K562 (cell line): ENCODE results near the gene FGF2. TPM values are rescaled to one million over a fixed set of nuclear protein-coding genes. Genes with fewer than 3 reads are reported as not detected.

Experiments used
- CHD4 ChIP-seq: fragments of 200-600 bp; sonication (generic); IDR thresholded peaks from 3 replicates; pipeline ENCODE4 v1.6.1; 2012; ENCODE audit warnings: low read depth, mild to moderate bottlenecking, mixed read lengths, low read length, inconsistent platforms; ENCODE audit not compliant: insufficient read depth, insufficient replicate concordance, poor library complexity, severe bottlenecking
- DPF2 ChIP-seq: fragments of 450-650 bp; IDR thresholded peaks from 2 replicates; pipeline ENCODE4 v1.6.1; 2016
- FOXJ2 ChIP-seq: fragments of 200-800 bp; sonication (Bioruptor generic); IDR thresholded peaks from 2 replicates; pipeline ENCODE4 v1.6.1; 2016; ENCODE audit warnings: missing genetic modification characterization, missing compliant biosample characterization
- GATA2 ChIP-seq: sonication (generic); formaldehyde crosslinking; IDR thresholded peaks from 2 replicates; pipeline ENCODE4 v1.4.0; 2020; ENCODE audit warnings: mild to moderate bottlenecking, missing genetic modification reagents
- NR4A1 ChIP-seq, 2 experiments: fragments of 250-450 bp in 1 of 2; fragments of 450-650 bp in 1 of 2; sonication (Bioruptor Pico) in 1 of 2; IDR thresholded peaks; 2 replicates each; pipeline versions ENCODE4 v1.4.0 to v1.6.1; 2016 to 2020; ENCODE audit warnings: mild to moderate bottlenecking in 2 of 2, missing compliant biosample characterization in 1 of 2, missing genetic modification characterization in 1 of 2, moderate library complexity in 1 of 2
- PHF21A ChIP-seq: fragments of 450-650 bp; IDR thresholded peaks from 2 replicates; pipeline ENCODE4 v1.6.1; 2017; ENCODE audit warnings: low read depth, borderline replicate concordance
- PTRF ChIP-seq: fragments of 450-650 bp; IDR thresholded peaks from 2 replicates; pipeline ENCODE4 v1.6.1; 2016; ENCODE audit warnings: mild to moderate bottlenecking, missing genetic modification characterization, missing compliant biosample characterization
- TCF3 ChIP-seq: sonication (generic); formaldehyde crosslinking; IDR thresholded peaks from 2 replicates; pipeline ENCODE4 v1.4.0; 2020; ENCODE audit warnings: mild to moderate bottlenecking, missing genetic modification reagents
- ZNF184 ChIP-seq: sonication (generic); formaldehyde crosslinking; IDR thresholded peaks from 2 replicates; pipeline ENCODE4 v1.5.0; 2020; ENCODE audit warnings: missing genetic modification reagents
- polyA plus RNA-seq, 8 experiments: library from polyadenylated mRNA; depleted of rRNA in 4 of 8; stranded (reverse) in 5 of 8; unstranded in 3 of 8; fragments of >200 nt; fragmentation: Nextera tagmentation in 2 of 8; fragmentation: Illumina TruSeq in 1 of 8; extraction: Ambion mirVana in 2 of 8; extraction: Trizol in 1 of 8; gene quantifications; 2 replicates each; pipeline versions ENCODE4 v1.2.1 to v1.2.3, GENCODE V29; 2011 to 2014; ENCODE audit warnings: inconsistent platforms in 1 of 8, missing spikeins in 1 of 8
- total RNA-seq, 7 experiments: library from RNA; depleted of rRNA in 6 of 7; stranded (reverse); fragments of >200 nt in 6 of 7; fragmentation: Illumina TruSeq in 2 of 7; extraction: Trizol in 2 of 7; gene quantifications; 2 replicates each; pipeline versions ENCODE4 v1.2.1 to v1.2.3, GENCODE V29; 2011 to 2021; ENCODE audit warnings: low replicate concordance in 1 of 7
- TF ChIP-seq, protein P1 (sequence below): IDR thresholded peaks from 2 replicates; pipeline ENCODE4 v1.6.1; 2011; ENCODE audit warnings: borderline replicate concordance, low read depth, mild to moderate bottlenecking, moderate library complexity, low read length; ENCODE audit not compliant: insufficient read depth, poor library complexity, severe bottlenecking
- TF ChIP-seq, protein P2 (sequence below): fragments of 450-650 bp; IDR thresholded peaks from 2 replicates; pipeline ENCODE4 v1.6.1; 2016
- TF ChIP-seq, protein P3 (sequence below): sonication (generic); formaldehyde crosslinking; IDR thresholded peaks from 2 replicates; pipeline ENCODE4 v1.8.0; 2023; ENCODE audit warnings: mild to moderate bottlenecking, missing genetic modification reagents

FGF2 gene
- total and polyA plus RNA-seq, 9 of the 15 experiments (the other 6 are each of a cell fraction or from before 2014, with no cell fraction given): 2.5 to 19.4 (median 9.2) TPM

DNA sequence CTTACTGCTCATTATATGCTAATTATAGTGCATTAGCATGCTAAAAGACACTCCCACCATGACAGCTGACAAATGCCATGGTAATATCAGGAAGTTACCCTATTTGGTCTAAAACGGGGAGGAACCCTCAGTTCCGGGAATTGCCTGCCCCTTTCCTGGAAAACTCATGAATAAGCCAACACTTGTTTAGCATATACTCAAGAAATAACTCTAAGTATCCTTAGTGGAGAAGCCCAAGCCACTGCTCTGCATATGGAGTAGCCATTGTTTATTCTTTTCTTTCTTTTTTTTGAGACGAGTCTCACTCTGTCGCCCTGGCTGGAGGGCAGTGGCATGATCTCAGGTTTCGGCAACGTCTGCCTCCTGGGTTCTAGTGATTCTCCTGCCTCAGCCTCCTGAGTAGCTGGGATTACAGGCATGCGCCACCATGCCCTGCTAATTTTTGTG lies 80.3 kb downstream of the FGF2 start (continued):
- TF ChIP-seq, protein P1, sequence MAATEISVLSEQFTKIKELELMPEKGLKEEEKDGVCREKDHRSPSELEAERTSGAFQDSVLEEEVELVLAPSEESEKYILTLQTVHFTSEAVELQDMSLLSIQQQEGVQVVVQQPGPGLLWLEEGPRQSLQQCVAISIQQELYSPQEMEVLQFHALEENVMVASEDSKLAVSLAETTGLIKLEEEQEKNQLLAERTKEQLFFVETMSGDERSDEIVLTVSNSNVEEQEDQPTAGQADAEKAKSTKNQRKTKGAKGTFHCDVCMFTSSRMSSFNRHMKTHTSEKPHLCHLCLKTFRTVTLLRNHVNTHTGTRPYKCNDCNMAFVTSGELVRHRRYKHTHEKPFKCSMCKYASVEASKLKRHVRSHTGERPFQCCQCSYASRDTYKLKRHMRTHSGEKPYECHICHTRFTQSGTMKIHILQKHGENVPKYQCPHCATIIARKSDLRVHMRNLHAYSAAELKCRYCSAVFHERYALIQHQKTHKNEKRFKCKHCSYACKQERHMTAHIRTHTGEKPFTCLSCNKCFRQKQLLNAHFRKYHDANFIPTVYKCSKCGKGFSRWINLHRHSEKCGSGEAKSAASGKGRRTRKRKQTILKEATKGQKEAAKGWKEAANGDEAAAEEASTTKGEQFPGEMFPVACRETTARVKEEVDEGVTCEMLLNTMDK: no peak
- TF ChIP-seq FOXJ2 (tag) (no peak), NR4A1 (CRISPR knock-in tag; IDR thresholded peaks at IDR 0.05) (no peak), NR4A1 (tag; IDR thresholded peaks at IDR 0.05) (peak; percentile 75), DPF2 (peak; percentile 50; the same call in 1 of the 2 replicates), PHF21A (no peak), CHD4 (no peak), GATA2 (CRISPR knock-in tag) (no peak), TCF3 (CRISPR knock-in tag) (no peak), PTRF (tag) (peak; percentile 56; the same call in 1 of the 2 replicates), ZNF184 (CRISPR knock-in tag) (no peak)
- TF ChIP-seq, protein P2, sequence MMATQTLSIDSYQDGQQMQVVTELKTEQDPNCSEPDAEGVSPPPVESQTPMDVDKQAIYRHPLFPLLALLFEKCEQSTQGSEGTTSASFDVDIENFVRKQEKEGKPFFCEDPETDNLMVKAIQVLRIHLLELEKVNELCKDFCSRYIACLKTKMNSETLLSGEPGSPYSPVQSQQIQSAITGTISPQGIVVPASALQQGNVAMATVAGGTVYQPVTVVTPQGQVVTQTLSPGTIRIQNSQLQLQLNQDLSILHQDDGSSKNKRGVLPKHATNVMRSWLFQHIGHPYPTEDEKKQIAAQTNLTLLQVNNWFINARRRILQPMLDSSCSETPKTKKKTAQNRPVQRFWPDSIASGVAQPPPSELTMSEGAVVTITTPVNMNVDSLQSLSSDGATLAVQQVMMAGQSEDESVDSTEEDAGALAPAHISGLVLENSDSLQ: peak; percentile 87
- TF ChIP-seq, protein P3, sequence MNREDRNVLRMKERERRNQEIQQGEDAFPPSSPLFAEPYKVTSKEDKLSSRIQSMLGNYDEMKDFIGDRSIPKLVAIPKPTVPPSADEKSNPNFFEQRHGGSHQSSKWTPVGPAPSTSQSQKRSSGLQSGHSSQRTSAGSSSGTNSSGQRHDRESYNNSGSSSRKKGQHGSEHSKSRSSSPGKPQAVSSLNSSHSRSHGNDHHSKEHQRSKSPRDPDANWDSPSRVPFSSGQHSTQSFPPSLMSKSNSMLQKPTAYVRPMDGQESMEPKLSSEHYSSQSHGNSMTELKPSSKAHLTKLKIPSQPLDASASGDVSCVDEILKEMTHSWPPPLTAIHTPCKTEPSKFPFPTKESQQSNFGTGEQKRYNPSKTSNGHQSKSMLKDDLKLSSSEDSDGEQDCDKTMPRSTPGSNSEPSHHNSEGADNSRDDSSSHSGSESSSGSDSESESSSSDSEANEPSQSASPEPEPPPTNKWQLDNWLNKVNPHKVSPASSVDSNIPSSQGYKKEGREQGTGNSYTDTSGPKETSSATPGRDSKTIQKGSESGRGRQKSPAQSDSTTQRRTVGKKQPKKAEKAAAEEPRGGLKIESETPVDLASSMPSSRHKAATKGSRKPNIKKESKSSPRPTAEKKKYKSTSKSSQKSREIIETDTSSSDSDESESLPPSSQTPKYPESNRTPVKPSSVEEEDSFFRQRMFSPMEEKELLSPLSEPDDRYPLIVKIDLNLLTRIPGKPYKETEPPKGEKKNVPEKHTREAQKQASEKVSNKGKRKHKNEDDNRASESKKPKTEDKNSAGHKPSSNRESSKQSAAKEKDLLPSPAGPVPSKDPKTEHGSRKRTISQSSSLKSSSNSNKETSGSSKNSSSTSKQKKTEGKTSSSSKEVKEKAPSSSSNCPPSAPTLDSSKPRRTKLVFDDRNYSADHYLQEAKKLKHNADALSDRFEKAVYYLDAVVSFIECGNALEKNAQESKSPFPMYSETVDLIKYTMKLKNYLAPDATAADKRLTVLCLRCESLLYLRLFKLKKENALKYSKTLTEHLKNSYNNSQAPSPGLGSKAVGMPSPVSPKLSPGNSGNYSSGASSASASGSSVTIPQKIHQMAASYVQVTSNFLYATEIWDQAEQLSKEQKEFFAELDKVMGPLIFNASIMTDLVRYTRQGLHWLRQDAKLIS (CRISPR knock-in tag): 0 out of 2 replicates have a peak, but pooled peaks have one; percentile 35
